ENCODE measurements around the gene PCBP3.

DNA sequence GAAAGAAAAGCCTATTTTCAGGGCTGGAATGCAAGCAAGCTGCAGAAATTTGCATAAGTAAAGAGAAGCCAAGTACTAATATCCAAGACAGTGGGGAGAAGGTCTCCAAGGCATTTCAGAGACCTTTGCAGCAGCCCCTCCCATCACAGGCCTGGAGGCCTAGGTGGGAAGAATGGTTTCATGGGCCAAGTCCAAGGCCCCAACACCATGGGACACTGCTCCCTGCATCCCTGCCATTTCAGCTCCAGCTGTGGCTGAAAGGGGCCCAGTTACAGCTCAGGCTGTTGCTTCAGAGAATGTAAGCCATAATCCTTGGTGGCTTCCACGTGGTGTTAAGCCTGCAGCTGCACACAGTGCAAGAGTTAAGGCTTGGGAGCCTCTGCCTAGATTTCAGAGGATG lies 321.1 kb downstream of the PCBP3 start:
- no peak for TF ChIP-seq POLR2A (IDR thresholded peaks at IDR 0.05)
- no peak for TF ChIP-seq POLR2AphosphoS5 (IDR thresholded peaks at IDR 0.05)
